Panc1 (cell line): ENCODE measurements around the gene TLCD1. TPM values are rescaled to one million over a fixed set of nuclear protein-coding genes. Genes with fewer than 3 reads are reported as not detected.
A peak's percentile ranks its signal among the peaks of the same experiment; 100 is the strongest.

ENCODE experiments used
- ATAC-seq: fragments of 200-7000 bp; cut with Tn5 transposase; 2 replicates; pipeline ENCODE4 v1.9.1; 2020; ENCODE audit warnings: mild to moderate bottlenecking, moderate library complexity
- BruUV-seq: library from RNA; stranded (reverse); fragments of 400-500 nt; replicated peaks from 2 replicates; lab custom pipeline; 2021; lab: Mats Ljungman, UMichigan
- CTCF ChIA-PET: fragments of 300-600 bp; sonication (Branson Sonifier 250); formaldehyde crosslinking; loops from one replicate; lab custom pipeline; 2022; ENCODE audit warnings: antibody characterized with exemption; lab: Charles Lee
- POLR2A ChIA-PET: fragments of 300-600 bp; sonication (Branson Sonifier 250); formaldehyde crosslinking; loops from one replicate; lab custom pipeline; 2022; ENCODE audit warnings: antibody characterized with exemption; lab: Charles Lee
- DNase-seq: peaks from one replicate; pipeline ENCODE4 v3.0.0-alpha.2; 2010; ENCODE audit warnings: low read depth, low spot score
- H3K27ac ChIP-seq: 2 replicates; pipeline ENCODE4 v1.5.1; 2011; ENCODE audit warnings: mild to moderate bottlenecking, low read length, inconsistent platforms
- H3K27me3 ChIP-seq: fragments of 200-500 bp; sonication (Bioruptor generic); 2 replicates; pipeline ENCODE4 v1.6.0; 2014; ENCODE audit warnings: low read length, inconsistent platforms; ENCODE audit not compliant: control insufficient read depth, insufficient read depth
- H3K36me3 ChIP-seq: fragments of 200-500 bp; sonication (Bioruptor generic); 2 replicates; pipeline ENCODE4 v1.5.1; 2014; ENCODE audit warnings: inconsistent platforms, mild to moderate bottlenecking, low read length, moderate library complexity; ENCODE audit not compliant: control insufficient read depth, insufficient read depth
- H3K4me1 ChIP-seq: 2 replicates; pipeline ENCODE4 v1.5.1; 2011; ENCODE audit warnings: inconsistent platforms, mild to moderate bottlenecking, low read length, moderate library complexity; ENCODE audit not compliant: control insufficient read depth, insufficient read depth
- H3K4me3 ChIP-seq, 2 experiments: 2 replicates each; pipeline ENCODE4 v1.5.1; 2011 to 2012; ENCODE audit warnings: low read depth in 2 of 2, low read length in 2 of 2, mild to moderate bottlenecking in 2 of 2, inconsistent platforms in 1 of 2, moderate library complexity in 1 of 2
- H3K9me3 ChIP-seq: fragments of 200-500 bp; sonication (Bioruptor generic); 2 replicates; pipeline ENCODE4 v1.5.1; 2014; ENCODE audit warnings: low read depth, mild to moderate bottlenecking, inconsistent platforms, low read length, moderate library complexity; ENCODE audit not compliant: control insufficient read depth, insufficient read depth
- POLR2AphosphoS5 ChIP-seq: IDR thresholded peaks from 2 replicates; pipeline ENCODE4 v1.6.1; 2012; ENCODE audit warnings: mild to moderate bottlenecking, low read depth, low read length, moderate library complexity
- SIN3A ChIP-seq: IDR thresholded peaks from 2 replicates; pipeline ENCODE4 v1.6.1; 2012; ENCODE audit warnings: low read depth, mild to moderate bottlenecking, low read length, moderate library complexity, borderline replicate concordance; ENCODE audit not compliant: insufficient read depth
- TCF7L2 ChIP-seq: IDR thresholded peaks from 2 replicates; pipeline ENCODE4 v1.6.1; 2011; ENCODE audit warnings: mild to moderate bottlenecking, low read depth, low read length, inconsistent platforms
- in situ Hi-C: cut with HindIII; loops from 2 replicates; pipeline ENCODE4 v1.10.0; 2016; ENCODE audit warnings: low sequenced_read_pairs, low pct_unique_long_range_greater_than_20kb
- intact Hi-C: fragments of 100-400 bp; cut with micrococcal nuclease; formaldehyde crosslinking; loops from one replicate; pipeline ENCODE4 v1.10.0; 2022; ENCODE audit not compliant: unreplicated experiment
- total RNA-seq: library from RNA; stranded (reverse); gene quantifications from one replicate; pipeline ENCODE4 v1.2.1, GENCODE V29; 2021; ENCODE audit not compliant: unreplicated experiment
- TF ChIP-seq, protein P1 (sequence below): fragments of 450-650 bp; IDR thresholded peaks from 2 replicates; pipeline ENCODE4 v1.5.1; 2017; ENCODE audit warnings: mild to moderate bottlenecking
- TF ChIP-seq, protein P2 (sequence below), 2 experiments: IDR thresholded peaks; 2 replicates each; pipeline ENCODE4 v1.6.1; 2011 to 2012; ENCODE audit warnings: low read depth in 2 of 2, control low read depth in 1 of 2, low read length in 1 of 2, mild to moderate bottlenecking in 1 of 2, moderate library complexity in 1 of 2; ENCODE audit not compliant: insufficient read depth in 1 of 2

Gene TLCD1
- total RNA-seq, 1 experiment from 2014 or later: 55.7 TPM

DNA sequence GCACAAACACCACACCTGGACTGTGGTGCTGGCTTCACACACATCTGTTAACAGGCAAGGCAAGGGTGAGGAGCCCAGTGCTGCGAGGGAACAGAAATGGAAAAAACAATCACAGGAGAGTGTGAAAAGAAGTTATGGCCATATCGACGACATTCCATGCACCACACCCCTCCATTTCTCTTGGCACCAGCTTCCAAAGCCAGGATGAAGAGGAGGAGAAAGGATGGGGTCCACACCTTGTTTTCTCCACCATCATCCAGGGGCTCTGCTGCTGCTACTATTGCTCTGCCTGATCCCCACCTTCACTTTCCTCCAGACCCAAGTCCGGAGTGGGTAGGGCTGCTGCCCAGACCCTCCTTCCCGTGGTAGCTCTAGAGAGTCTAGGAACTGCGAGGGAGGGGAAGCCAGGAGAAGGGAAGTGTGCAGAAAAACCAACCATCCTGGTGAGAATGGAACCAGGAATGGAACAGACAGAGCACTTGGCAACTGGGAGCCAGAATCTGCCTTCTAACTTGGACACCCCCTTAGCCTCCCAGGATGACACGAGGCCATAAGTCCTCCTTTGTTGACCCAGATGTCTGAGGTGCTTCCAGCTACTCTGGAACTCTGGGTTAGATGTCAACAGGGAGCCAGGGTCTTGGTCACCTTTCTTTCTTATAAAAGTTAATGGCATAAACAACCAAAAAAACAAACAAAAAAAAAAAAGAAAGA, 13.2 kb downstream of the TLCD1 start:
- ATAC-seq: no peak
- peaks cover 29% of the 10 kb centered on the region for H3K4me1 ChIP-seq
- ChIA-PET POLR2A (interaction anchor here (2.5 kb wide), 1 partner anchor 7 kb away, joined by 39 read pairs; the partner anchor contains the start of gene RPL23A), CTCF (no interaction called here)
- H3K36me3 ChIP-seq: peaks cover 5% of the 10 kb centered on the region
- TF ChIP-seq, protein P1, sequence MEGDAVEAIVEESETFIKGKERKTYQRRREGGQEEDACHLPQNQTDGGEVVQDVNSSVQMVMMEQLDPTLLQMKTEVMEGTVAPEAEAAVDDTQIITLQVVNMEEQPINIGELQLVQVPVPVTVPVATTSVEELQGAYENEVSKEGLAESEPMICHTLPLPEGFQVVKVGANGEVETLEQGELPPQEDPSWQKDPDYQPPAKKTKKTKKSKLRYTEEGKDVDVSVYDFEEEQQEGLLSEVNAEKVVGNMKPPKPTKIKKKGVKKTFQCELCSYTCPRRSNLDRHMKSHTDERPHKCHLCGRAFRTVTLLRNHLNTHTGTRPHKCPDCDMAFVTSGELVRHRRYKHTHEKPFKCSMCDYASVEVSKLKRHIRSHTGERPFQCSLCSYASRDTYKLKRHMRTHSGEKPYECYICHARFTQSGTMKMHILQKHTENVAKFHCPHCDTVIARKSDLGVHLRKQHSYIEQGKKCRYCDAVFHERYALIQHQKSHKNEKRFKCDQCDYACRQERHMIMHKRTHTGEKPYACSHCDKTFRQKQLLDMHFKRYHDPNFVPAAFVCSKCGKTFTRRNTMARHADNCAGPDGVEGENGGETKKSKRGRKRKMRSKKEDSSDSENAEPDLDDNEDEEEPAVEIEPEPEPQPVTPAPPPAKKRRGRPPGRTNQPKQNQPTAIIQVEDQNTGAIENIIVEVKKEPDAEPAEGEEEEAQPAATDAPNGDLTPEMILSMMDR: no peak
- TF ChIP-seq TCF7L2 (no peak), POLR2AphosphoS5 (no peak), SIN3A (no peak)
- TF ChIP-seq, protein P2, sequence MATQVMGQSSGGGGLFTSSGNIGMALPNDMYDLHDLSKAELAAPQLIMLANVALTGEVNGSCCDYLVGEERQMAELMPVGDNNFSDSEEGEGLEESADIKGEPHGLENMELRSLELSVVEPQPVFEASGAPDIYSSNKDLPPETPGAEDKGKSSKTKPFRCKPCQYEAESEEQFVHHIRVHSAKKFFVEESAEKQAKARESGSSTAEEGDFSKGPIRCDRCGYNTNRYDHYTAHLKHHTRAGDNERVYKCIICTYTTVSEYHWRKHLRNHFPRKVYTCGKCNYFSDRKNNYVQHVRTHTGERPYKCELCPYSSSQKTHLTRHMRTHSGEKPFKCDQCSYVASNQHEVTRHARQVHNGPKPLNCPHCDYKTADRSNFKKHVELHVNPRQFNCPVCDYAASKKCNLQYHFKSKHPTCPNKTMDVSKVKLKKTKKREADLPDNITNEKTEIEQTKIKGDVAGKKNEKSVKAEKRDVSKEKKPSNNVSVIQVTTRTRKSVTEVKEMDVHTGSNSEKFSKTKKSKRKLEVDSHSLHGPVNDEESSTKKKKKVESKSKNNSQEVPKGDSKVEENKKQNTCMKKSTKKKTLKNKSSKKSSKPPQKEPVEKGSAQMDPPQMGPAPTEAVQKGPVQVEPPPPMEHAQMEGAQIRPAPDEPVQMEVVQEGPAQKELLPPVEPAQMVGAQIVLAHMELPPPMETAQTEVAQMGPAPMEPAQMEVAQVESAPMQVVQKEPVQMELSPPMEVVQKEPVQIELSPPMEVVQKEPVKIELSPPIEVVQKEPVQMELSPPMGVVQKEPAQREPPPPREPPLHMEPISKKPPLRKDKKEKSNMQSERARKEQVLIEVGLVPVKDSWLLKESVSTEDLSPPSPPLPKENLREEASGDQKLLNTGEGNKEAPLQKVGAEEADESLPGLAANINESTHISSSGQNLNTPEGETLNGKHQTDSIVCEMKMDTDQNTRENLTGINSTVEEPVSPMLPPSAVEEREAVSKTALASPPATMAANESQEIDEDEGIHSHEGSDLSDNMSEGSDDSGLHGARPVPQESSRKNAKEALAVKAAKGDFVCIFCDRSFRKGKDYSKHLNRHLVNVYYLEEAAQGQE (IDR thresholded peaks at IDR 0.05; ENCODE audit: insufficient read depth in 1 of 2, low read depth in 2 of 2, low read length in 1 of 2): no peak
- H3K27me3 ChIP-seq: no peaks in the 10 kb centered on the region
- peak overlapping the region; percentile 92 for H3K27ac ChIP-seq
- in situ Hi-C loops: no loop called here
- intact Hi-C loops: no loop called here
- H3K9me3 ChIP-seq: no peaks in the 10 kb centered on the region
- BruUV-seq: no TSS peak
- no peak for DNase-seq
- H3K4me3 ChIP-seq: no peak overlapping the region; a peak in 1 of 4 replicates

DNA sequence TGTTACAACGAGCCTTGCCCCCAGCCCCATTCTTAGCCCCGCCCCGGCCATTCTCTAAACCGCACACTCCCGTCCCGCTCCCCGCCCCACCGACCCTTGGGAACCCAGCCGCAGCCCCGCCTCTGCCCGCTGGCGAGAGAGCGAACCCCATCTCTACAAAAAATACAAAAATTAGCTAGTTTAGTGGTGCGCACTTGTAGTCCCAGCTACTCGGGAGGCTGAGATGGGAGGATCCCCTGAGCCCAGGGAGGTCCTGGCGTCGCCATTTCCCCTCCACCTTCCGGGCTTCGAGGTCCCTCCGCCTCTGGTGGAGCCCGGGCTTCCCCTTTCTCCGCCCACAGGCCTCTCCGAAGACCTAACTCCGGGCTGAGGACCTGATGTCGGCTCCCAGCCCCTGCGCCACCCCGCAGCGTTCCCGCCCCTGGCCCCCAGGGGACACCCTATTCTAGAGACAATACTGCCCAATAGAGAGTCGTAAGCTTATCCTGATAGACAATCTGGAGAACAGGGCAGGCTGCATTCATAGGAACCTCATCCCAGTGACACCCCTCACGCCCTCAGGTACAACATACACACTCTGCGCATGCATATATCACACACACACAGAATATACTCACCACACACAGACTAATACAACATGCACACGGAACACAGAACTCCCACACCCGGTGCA, 13.9 kb downstream of the TLCD1 start:
- Histone ChIP-seq H3K27me3 (no peaks in the 10 kb centered on the region), H3K27ac (peak overlapping the region; percentile 92), H3K4me1 (peaks cover 29% of the 10 kb centered on the region), H3K9me3 (no peaks in the 10 kb centered on the region), H3K4me3 (peak overlapping the region; percentile 55 to 69), H3K36me3 (peaks cover 5% of the 10 kb centered on the region)
- ChIA-PET POLR2A (interaction anchor here (0.6 to 2.5 kb wide), 3 partner anchors 8 to 16 kb away, joined by 3 to 39 read pairs (median 7); partner anchors contain the start of gene RPL23A), CTCF (no interaction called here)
- no TSS peak for BruUV-seq
- peak; percentile 22 for ATAC-seq
- DNase-seq: no peak
- TF ChIP-seq POLR2AphosphoS5: no peak
- no peak for TF ChIP-seq TCF7L2
- TF ChIP-seq, protein P1: no peak
- no peak for TF ChIP-seq SIN3A
- TF ChIP-seq, protein P2 (IDR thresholded peaks at IDR 0.05; ENCODE audit: insufficient read depth in 1 of 2, low read depth in 2 of 2, low read length in 1 of 2): no peak
- in situ Hi-C loops: no loop called here
- intact Hi-C loops: no loop called here
